Esophagus squamous epithelium (tissue), 4 donors: Measurements from ENCODE around the gene AQP12B.

Experiments
- POLR2A ChIP-seq, 4 donors: fragments of 450-650 bp; IDR thresholded peaks; one replicate each; pipeline ENCODE4 v1.6.1; 2017; ENCODE audit warnings: antibody characterized with exemption in 4 of 4, mild to moderate bottlenecking in 4 of 4, moderate library complexity in 3 of 4
- TF ChIP-seq, protein P1 (sequence below), 6 experiments: fragments of 450-650 bp in 4 of 6; fragments of 200-600 bp in 2 of 6; sonication (generic) in 2 of 6; IDR thresholded peaks; one replicate each; pipeline ENCODE4 v1.5.1; 2016 to 2019; ENCODE audit warnings: antibody characterized with exemption in 6 of 6, mild to moderate bottlenecking in 4 of 6, moderate library complexity in 4 of 6

DNA sequence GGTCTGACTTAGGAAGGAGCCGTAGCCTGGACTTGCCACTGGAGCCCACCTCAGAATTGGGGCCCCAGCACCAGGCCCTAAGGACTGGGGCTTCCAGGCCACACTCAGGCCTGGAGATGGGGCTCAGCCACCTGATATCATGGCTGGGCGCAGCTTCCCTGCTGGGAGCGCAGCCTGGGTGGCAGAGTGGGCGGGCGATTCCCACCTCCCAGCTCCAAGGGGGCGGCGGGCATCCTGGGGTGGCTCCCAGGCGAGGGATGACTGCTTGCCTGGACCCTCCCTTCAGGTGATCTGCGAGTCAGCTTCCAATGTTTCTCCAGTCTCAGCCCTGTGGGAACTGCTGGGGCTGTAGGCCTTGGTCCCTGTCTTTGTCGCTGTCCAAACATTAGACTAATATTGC, 37.3 kb downstream of the AQP12B start:
- TF ChIP-seq, protein P1, sequence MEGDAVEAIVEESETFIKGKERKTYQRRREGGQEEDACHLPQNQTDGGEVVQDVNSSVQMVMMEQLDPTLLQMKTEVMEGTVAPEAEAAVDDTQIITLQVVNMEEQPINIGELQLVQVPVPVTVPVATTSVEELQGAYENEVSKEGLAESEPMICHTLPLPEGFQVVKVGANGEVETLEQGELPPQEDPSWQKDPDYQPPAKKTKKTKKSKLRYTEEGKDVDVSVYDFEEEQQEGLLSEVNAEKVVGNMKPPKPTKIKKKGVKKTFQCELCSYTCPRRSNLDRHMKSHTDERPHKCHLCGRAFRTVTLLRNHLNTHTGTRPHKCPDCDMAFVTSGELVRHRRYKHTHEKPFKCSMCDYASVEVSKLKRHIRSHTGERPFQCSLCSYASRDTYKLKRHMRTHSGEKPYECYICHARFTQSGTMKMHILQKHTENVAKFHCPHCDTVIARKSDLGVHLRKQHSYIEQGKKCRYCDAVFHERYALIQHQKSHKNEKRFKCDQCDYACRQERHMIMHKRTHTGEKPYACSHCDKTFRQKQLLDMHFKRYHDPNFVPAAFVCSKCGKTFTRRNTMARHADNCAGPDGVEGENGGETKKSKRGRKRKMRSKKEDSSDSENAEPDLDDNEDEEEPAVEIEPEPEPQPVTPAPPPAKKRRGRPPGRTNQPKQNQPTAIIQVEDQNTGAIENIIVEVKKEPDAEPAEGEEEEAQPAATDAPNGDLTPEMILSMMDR (IDR thresholded peaks at IDR 0.05): no peak
- TF ChIP-seq POLR2A (IDR thresholded peaks at IDR 0.05): no peak
